ENCODE data around the gene SGMS1.

SGMS1 gene

DNA sequence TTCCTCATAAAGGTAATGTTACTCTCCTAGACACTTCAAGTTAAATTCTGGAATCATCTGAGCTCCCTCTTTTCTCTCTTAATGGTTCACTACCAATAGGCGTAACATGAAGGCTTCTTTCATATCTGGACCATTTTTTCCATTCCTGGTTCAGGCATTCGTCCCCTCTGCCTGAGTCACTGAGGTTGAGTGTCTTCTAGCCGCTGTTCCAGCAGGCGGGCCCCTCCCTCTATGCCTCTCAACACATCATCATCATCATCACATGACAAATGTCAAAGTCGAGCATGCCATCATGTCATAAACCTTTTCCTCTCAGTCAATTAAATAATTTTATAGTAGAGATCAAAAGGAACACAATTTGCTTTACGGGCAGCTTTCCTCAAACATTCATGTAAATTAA lies 203.6 kb downstream of the SGMS1 start:
- TF ChIP-seq, protein P1, sequence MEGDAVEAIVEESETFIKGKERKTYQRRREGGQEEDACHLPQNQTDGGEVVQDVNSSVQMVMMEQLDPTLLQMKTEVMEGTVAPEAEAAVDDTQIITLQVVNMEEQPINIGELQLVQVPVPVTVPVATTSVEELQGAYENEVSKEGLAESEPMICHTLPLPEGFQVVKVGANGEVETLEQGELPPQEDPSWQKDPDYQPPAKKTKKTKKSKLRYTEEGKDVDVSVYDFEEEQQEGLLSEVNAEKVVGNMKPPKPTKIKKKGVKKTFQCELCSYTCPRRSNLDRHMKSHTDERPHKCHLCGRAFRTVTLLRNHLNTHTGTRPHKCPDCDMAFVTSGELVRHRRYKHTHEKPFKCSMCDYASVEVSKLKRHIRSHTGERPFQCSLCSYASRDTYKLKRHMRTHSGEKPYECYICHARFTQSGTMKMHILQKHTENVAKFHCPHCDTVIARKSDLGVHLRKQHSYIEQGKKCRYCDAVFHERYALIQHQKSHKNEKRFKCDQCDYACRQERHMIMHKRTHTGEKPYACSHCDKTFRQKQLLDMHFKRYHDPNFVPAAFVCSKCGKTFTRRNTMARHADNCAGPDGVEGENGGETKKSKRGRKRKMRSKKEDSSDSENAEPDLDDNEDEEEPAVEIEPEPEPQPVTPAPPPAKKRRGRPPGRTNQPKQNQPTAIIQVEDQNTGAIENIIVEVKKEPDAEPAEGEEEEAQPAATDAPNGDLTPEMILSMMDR (conservative IDR thresholded peaks at IDR 0.05; ENCODE audit: low read depth, low read length) = no peak
- no peak overlapping the region for H3K4me3 ChIP-seq (ENCODE audit: low read depth, low read length)
- no peak for DNase-seq (ENCODE audit: low read depth)

DNA sequence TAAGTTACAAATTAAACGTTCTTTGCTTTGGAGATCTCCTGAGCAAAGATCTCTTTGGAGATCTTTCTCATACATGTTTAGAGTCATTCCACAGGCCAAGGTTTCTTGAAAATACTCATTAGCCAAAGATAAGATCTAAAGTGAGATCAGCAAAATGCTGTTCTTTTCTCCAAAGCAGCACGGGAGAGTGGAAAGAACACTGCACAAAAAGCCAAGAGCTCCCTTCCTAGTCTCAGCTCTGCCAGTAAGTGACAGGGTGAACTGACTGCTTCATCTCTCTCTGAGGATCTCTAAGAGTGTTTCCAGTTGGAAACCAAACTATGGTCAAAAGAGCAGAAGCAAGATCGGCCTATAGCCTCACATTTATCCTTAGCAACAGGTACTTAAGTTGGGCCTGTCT lies 204.0 kb downstream of the SGMS1 start:
- TF ChIP-seq, protein P1 (conservative IDR thresholded peaks at IDR 0.05; ENCODE audit: low read depth, low read length) = no peak
- H3K4me3 ChIP-seq (ENCODE audit: low read depth, low read length) = no peak overlapping the region
- no peak for DNase-seq (ENCODE audit: low read depth)

DNA sequence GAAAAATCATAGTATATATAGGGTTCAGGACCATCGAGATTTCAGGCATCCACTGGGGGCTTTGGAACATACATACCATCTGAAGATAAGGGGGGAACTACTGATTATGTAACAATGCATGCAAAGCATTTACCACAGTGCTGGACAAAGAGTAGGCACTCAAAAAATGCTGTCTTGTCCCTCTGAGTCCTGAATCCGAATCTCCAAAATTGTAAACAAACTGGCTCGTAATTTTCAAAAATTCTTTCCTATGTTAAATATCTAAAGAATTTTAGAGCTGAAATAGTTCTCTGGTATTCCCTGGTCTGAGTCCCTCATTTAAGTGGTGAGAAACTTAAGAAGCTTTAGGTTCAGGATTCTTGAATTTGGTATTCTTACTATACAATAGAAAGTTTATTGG lies 204.7 kb downstream of the SGMS1 start:
- no peak for DNase-seq (ENCODE audit: low read depth)
- no peak overlapping the region for H3K4me3 ChIP-seq (ENCODE audit: low read depth, low read length)
- TF ChIP-seq, protein P1 (conservative IDR thresholded peaks at IDR 0.05; ENCODE audit: low read depth, low read length) = no peak

DNA sequence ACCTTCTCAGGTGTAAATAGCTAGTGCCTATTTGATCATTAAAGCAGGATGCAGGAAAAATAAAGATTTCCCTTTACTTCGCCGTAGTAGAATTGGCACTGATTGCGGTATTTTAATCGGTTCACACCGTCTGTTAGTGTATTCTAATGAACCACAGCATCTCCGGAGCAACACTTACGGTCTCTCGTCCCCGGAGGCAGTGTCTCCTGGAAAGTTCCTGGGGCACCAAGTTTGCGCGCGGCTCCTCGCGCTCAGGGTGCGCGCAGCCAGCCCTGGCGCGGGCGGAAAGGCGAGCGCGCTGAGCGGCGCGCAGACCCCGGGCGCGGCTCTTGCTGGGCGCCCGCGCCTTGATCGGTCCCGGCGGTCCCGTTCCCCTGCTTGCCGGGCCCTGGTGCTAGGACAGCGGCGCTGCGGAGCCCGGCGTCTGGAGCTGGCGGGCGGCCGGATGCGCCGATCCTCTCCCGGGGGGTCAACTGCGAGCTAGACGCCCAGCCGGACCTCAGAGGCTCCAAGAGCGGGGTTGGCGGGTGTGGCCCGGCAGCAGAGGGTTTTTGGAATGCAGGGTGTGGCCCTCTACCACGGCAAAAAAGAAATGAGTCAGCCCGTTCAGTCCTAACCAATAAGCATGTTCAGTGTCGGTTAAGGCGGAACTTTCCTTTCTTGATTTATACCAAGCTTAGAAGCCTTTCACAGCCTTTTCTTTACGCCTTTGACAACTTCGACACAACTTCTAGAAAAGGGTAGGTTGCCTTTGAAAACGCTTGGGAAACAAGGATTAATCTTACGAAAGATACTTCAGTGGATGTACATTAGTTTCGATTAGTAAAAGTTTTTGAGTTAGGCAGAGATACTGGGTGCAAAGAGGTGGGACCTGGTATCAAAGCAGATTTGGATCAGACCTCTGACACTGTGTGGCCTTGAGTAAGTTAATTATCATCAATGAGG lies 205.6 kb downstream of the SGMS1 start:
- peak; percentile 84 for DNase-seq (ENCODE audit: low read depth)
- H3K4me3 ChIP-seq (ENCODE audit: low read depth, low read length) = peak overlapping the region; percentile 73
- TF ChIP-seq, protein P1 (conservative IDR thresholded peaks at IDR 0.05; ENCODE audit: low read depth, low read length) = no peak

DNA sequence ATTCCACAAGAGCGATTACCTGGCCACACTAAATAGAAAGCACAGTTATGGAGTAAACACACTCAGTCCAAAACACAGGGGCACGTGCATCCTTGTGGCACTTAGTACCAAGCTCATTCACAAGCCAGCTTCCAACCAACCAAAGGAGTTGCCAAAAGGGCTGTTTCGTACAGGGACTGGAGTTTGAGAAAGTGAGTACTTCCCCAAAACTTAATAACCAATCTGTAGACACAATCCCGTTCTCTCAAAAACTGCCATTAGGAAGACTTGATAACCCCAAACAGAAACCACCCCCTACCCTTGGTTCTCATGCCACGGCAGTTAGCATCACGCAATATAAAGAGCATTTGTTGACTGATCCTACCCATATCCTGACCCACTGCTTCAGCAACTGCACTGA lies 206.3 kb downstream of the SGMS1 start:
- TF ChIP-seq, protein P1 (conservative IDR thresholded peaks at IDR 0.05; ENCODE audit: low read depth, low read length) = no peak
- peak overlapping the region; percentile 73 for H3K4me3 ChIP-seq (ENCODE audit: low read depth, low read length)
- no peak for DNase-seq (ENCODE audit: low read depth)

DNA sequence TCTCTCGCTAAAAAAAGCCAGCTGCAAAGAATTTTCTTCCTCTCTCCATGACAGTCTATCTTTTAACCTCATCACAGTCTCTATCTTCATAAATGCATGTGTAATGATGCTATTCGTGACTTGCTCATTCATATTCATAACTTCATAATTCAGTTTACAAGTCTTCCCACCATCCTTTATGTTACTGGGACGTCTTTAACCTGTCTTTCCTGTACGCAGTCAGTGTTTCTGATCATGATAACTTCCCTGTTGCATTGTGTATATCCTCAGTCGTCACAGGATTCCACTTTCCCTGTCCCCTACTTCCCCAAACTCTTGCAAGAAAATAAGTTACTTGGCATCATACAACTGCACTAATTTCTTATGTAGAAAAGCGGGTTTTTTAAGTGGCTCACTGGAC lies 206.9 kb downstream of the SGMS1 start:
- DNase-seq (ENCODE audit: low read depth) = no peak
- peak overlapping the region; percentile 9 for H3K4me3 ChIP-seq (ENCODE audit: low read depth, low read length)
- TF ChIP-seq, protein P1 (conservative IDR thresholded peaks at IDR 0.05; ENCODE audit: low read depth, low read length) = no peak
